B cell (primary cell): Measurements from ENCODE around the gene ST3GAL3. TPM values are rescaled to one million over a fixed set of nuclear protein-coding genes. Genes with fewer than 3 reads are reported as not detected.

Source experiments
- ATAC-seq: fragments of 200-7000 bp; cut with Tn5 transposase; one replicate; pipeline ENCODE4 v1.10.0; 2021; ENCODE audit warnings: low read depth, mild to moderate bottlenecking, moderate number of reproducible peaks, moderate library complexity
- CTCF ChIA-PET: fragments of 350-600 bp; sonication (Branson Sonifier 250); formaldehyde crosslinking; loops from one replicate; lab custom pipeline; 2021; ENCODE audit warnings: antibody characterized with exemption, inconsistent platforms; lab: Charles Lee
- POLR2A ChIA-PET: fragments of 350-600 bp; sonication (Branson Sonifier 250); formaldehyde crosslinking; loops from one replicate; lab custom pipeline; 2021; ENCODE audit warnings: antibody characterized with exemption; lab: Charles Lee
- DNase-seq: peaks from one replicate; pipeline ENCODE4 v3.0.0; 2013
- H2AFZ ChIP-seq: 2 replicates; pipeline ENCODE4 v1.6.1; 2012; ENCODE audit warnings: mild to moderate bottlenecking, low read depth, low read length; ENCODE audit not compliant: insufficient read depth, poor library complexity, severe bottlenecking
- H3K27ac ChIP-seq, 2 donors: 1 replicate in 1 of 2; 2 replicates in 1 of 2; pipeline ENCODE4 v1.5.1; 2012 to 2013; ENCODE audit warnings: low read length in 2 of 2, mild to moderate bottlenecking in 2 of 2, moderate library complexity in 1 of 2
- H3K27me3 ChIP-seq, 4 experiments: fragments of 200-600 bp in 1 of 4; sonication (generic) in 1 of 4; replicated peaks in 1 of 4; 1 replicate in 2 of 4; 2 replicates in 2 of 4; pipeline versions ENCODE4 v1.6.1 to v1.7.0; 2013 to 2016; ENCODE audit warnings: low read length in 3 of 4, mild to moderate bottlenecking in 2 of 4, mixed read lengths in 1 of 4, moderate library complexity in 1 of 4; ENCODE audit not compliant: insufficient read depth in 4 of 4, control insufficient read depth in 3 of 4; ENCODE audit errors: control extremely low read depth in 1 of 4
- H3K36me3 ChIP-seq, 2 experiments: replicated peaks in 1 of 2; 1 replicate in 1 of 2; 2 replicates in 1 of 2; pipeline versions ENCODE4 v1.6.1 to v1.7.1; 2013; ENCODE audit warnings: low read length in 1 of 2; ENCODE audit not compliant: insufficient read depth in 2 of 2, control insufficient read depth in 1 of 2; ENCODE audit errors: control extremely low read depth in 1 of 2, extremely low read depth in 1 of 2
- H3K4me1 ChIP-seq, 2 donors: fragments of 200-600 bp in 1 of 2; sonication (generic) in 1 of 2; 1 replicate in 1 of 2; 2 replicates in 1 of 2; pipeline versions ENCODE4 v1.5.1 to v1.6.1; 2013 to 2017; ENCODE audit warnings: low read length in 2 of 2; ENCODE audit not compliant: control insufficient read depth in 2 of 2, insufficient read depth in 2 of 2
- H3K4me2 ChIP-seq: replicated peaks from 2 replicates; pipeline ENCODE3; 2012; ENCODE audit warnings: mild to moderate bottlenecking, low read depth, low read length; ENCODE audit not compliant: poor library complexity, severe bottlenecking
- H3K4me3 ChIP-seq, 5 experiments: fragments of 200-600 bp in 1 of 5; sonication (generic) in 1 of 5; 1 replicate in 3 of 5; 2 replicates in 2 of 5; pipeline versions ENCODE4 v1.5.1 to v1.7.0; 2011 to 2016; ENCODE audit warnings: low read length in 4 of 5, mild to moderate bottlenecking in 4 of 5, low read depth in 2 of 5, control low read depth in 1 of 5, moderate library complexity in 1 of 5; ENCODE audit not compliant: insufficient read depth in 1 of 5; ENCODE audit errors: control extremely low read depth in 1 of 5, extremely low read depth in 1 of 5
- H3K79me2 ChIP-seq: fragments of 200-600 bp; sonication (generic); one replicate; pipeline ENCODE4 v1.6.0; 2016; ENCODE audit warnings: low read length; ENCODE audit not compliant: control insufficient read depth, insufficient read depth
- H3K9ac ChIP-seq: fragments of 200-600 bp; sonication (generic); 2 replicates; pipeline ENCODE4 v1.6.1; 2017; ENCODE audit warnings: mild to moderate bottlenecking, low read length, moderate library complexity
- H3K9me3 ChIP-seq, 3 donors: one replicate each; pipeline versions ENCODE4 v1.6.1 to v1.7.1; 2013; ENCODE audit warnings: low read length in 2 of 3; ENCODE audit not compliant: control insufficient read depth in 2 of 3, insufficient read depth in 1 of 3; ENCODE audit errors: control extremely low read depth in 1 of 3
- H4K20me1 ChIP-seq: 2 replicates; pipeline ENCODE4 v1.6.0; 2012; ENCODE audit warnings: mild to moderate bottlenecking, low read length; ENCODE audit not compliant: insufficient read depth, control insufficient read depth, poor library complexity, severe bottlenecking
- H3K27ac Mint-ChIP-seq: one replicate; pipeline ENCODE4 v1.8.0; 2021; ENCODE audit warnings: mixed read lengths
- H3K27me3 Mint-ChIP-seq: one replicate; pipeline ENCODE4 v1.8.0; 2021; ENCODE audit warnings: mixed read lengths
- H3K4me1 Mint-ChIP-seq: one replicate; pipeline ENCODE4 v1.8.0; 2021; ENCODE audit warnings: mixed read lengths
- H3K4me3 Mint-ChIP-seq: one replicate; pipeline ENCODE4 v1.8.0; 2021; ENCODE audit warnings: mixed read lengths
- H3K9me3 Mint-ChIP-seq: one replicate; pipeline ENCODE4 v1.8.0; 2022; ENCODE audit warnings: mixed read lengths; ENCODE audit not compliant: insufficient read depth
- CTCF ChIP-seq: fragments of 200-600 bp; IDR thresholded peaks from one replicate; pipeline ENCODE4 v1.8.0; 2022; ENCODE audit warnings: antibody characterized with exemption, mild to moderate bottlenecking
- EZH2 ChIP-seq: IDR thresholded peaks from 2 replicates; pipeline ENCODE4 v1.6.1; 2012; ENCODE audit warnings: borderline replicate concordance, low read depth, mild to moderate bottlenecking, moderate library complexity, low read length; ENCODE audit not compliant: insufficient read depth, poor library complexity, severe bottlenecking
- WGBS: methylation state at CpG from one replicate; pipeline ENCODE4 v1.1.5; 2013; ENCODE audit warnings: missing lambda C conversion rate; ENCODE audit not compliant: insufficient coverage; 5-methylcytosine and 5-hydroxymethylcytosine counted together
- intact Hi-C: fragments of 100-400 bp; cut with micrococcal nuclease; formaldehyde crosslinking; loops from one replicate; pipeline ENCODE4 v1.10.0; 2022
- polyA plus RNA-seq: library from polyadenylated mRNA; depleted of rRNA; stranded (reverse); fragments of >200 nt; gene quantifications from 2 replicates; pipeline ENCODE4 v1.2.3, GENCODE V29; 2012
- total RNA-seq, 2 donors: library from RNA; stranded (reverse); fragments of 120-200 nt in 1 of 2; gene quantifications; 1 replicate in 1 of 2; 2 replicates in 1 of 2; pipeline versions ENCODE4 v1.2.3 to v1.2.4, GENCODE V29; 2013 to 2022

Gene ST3GAL3
- total and polyA plus RNA-seq, 2 donors (not counting 1 experiment from before 2014, with no cell fraction given), result 16.8 to 31.4 TPM

- no peak overlapping the region for H3K9ac ChIP-seq
- no peak overlapping the region for H3K27ac Mint-ChIP-seq
- POLR2A ChIA-PET, result no interaction called here
- peaks cover 3% of the 10 kb centered on the region for H3K4me1 Mint-ChIP-seq
- no peaks in the 10 kb centered on the region for H3K4me1 ChIP-seq
- H3K27me3 ChIP-seq, result no peaks in the 10 kb centered on the region
- no peaks in the 10 kb centered on the region for H4K20me1 ChIP-seq
- H3K9me3 ChIP-seq, result no peaks in the 10 kb centered on the region
- H3K4me2 ChIP-seq, result no peak overlapping the region
- CTCF ChIA-PET, result no interaction called here
- H3K27ac ChIP-seq, result no peak overlapping the region
- H3K27me3 Mint-ChIP-seq, result no peaks in the 10 kb centered on the region
- no peaks in the 10 kb centered on the region for H3K79me2 ChIP-seq
- no peak for DNase-seq
- H3K9me3 Mint-ChIP-seq, result no peaks in the 10 kb centered on the region
- intact Hi-C loops, result no loop called here
- no peak for ATAC-seq
- TF ChIP-seq CTCF (no peak), EZH2 (no peak)
- peaks cover 0 to 7% of the 10 kb centered on the region in 2 experiments for H3K36me3 ChIP-seq
- no peak overlapping the region for H3K4me3 ChIP-seq
- H3K4me3 Mint-ChIP-seq, result no peak overlapping the region
- H2AFZ ChIP-seq, result no peak overlapping the region
- WGBS, result no CpG with 5 or more reads among the region's 1 CpG
Measured at GRCh38 chr1:43743206-43743605, 35.9 kb downstream of the ST3GAL3 start.

- no peaks in the 10 kb centered on the region for H3K27me3 ChIP-seq
- CTCF ChIA-PET, result no interaction called here
- no peak for TF ChIP-seq CTCF
- TF ChIP-seq EZH2, result no peak
Measured at GRCh38 chr1:43747736-43748135, 40.4 kb downstream of the ST3GAL3 start.

More at GRCh38 chr1:43747736-43748135, 40.4 kb downstream of the ST3GAL3 start:
- WGBS, result 100% methylated on average over 2 of the region's 4 CpGs
- no peak overlapping the region for H3K4me3 Mint-ChIP-seq
- H3K27ac ChIP-seq, result no peak overlapping the region
- no peaks in the 10 kb centered on the region for H3K9me3 ChIP-seq
- no peaks in the 10 kb centered on the region for H3K36me3 ChIP-seq
- H3K27me3 Mint-ChIP-seq, result no peaks in the 10 kb centered on the region
- no peaks in the 10 kb centered on the region for H3K9me3 Mint-ChIP-seq
- H3K4me2 ChIP-seq, result no peak overlapping the region
- H3K4me1 ChIP-seq, result no peaks in the 10 kb centered on the region
- no peak overlapping the region for H2AFZ ChIP-seq
- ATAC-seq (no peak), DNase-seq (no peak)
- H3K4me1 Mint-ChIP-seq, result peaks cover 3% of the 10 kb centered on the region
- no peak overlapping the region for H3K27ac Mint-ChIP-seq
- POLR2A ChIA-PET, result no interaction called here
- H4K20me1 ChIP-seq, result no peaks in the 10 kb centered on the region
- no peak overlapping the region for H3K9ac ChIP-seq
- intact Hi-C loops, result no loop called here
- no peaks in the 10 kb centered on the region for H3K79me2 ChIP-seq
- no peak overlapping the region for H3K4me3 ChIP-seq
